HG02852 (cell line): Measurements from ENCODE around the gene PPP4R2.

ENCODE experiments used
- ATAC-seq: cut with Tn5 transposase; IDR thresholded peaks from one replicate; pipeline ENCODE4 v1.9.1; 2021; ENCODE audit warnings: mild to moderate bottlenecking, moderate library complexity; ENCODE audit not compliant: unreplicated experiment

PPP4R2 gene

GRCh38 chr3:73107676-73108187 is 111.1 kb downstream of the PPP4R2 start:
- ATAC-seq = no peak

- ATAC-seq = no peak
Measured at GRCh38 chr3:73108750-73109149, 112.1 kb downstream of the PPP4R2 start.

- no peak for ATAC-seq
Measured at GRCh38 chr3:73110530-73110929, 113.9 kb downstream of the PPP4R2 start.

DNA sequence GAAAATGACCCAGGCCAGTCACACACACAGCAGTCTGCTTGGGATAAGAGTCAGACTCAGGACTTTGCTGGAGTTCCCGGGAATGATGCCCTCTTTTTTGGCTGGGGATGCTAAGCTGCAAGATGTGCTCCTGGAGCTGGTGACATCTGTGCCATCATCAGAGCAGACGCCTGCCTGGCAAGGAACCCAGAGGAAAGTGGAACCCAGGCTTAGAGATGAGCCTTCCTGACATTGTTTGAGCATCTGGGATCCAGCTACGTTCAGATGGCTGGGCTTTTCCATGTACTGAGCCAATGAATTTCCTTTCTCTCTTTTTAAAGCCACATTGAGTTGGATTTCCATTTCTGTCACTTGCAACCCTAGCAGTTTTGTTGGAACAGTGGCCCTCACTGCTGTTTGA is 118.1 kb downstream of the PPP4R2 start:
- no peak for ATAC-seq

- ATAC-seq = no peak
Measured at GRCh38 chr3:73115806-73116205, 119.2 kb downstream of the PPP4R2 start.
